HAP-1 (cell line): ENCODE data around the gene TDP2.
"Not testable (repeated sequence)": the region's sequence is repeated elsewhere in the genome, so short reads cannot be mapped to it uniquely, and the experiment has no call there.

Experiments used
- DNase-seq, 2 experiments: peaks; one replicate each; pipeline ENCODE4 v3.0.0-alpha.2; 2016 to 2020; ENCODE audit warnings: low spot score in 2 of 2
- H3K27me3 ChIP-seq: fragments of 250-450 bp; sonication (Bioruptor Pico); 2 replicates; pipeline ENCODE4 v1.5.1; 2020; ENCODE audit warnings: low read depth, mild to moderate bottlenecking, moderate library complexity
- H3K36me3 ChIP-seq: fragments of 250-450 bp; sonication (Bioruptor Pico); replicated peaks from 2 replicates; pipeline ENCODE4 v1.5.1; 2020; ENCODE audit warnings: mild to moderate bottlenecking
- H3K4me1 ChIP-seq: fragments of 250-450 bp; sonication (Bioruptor Pico); 2 replicates; pipeline ENCODE4 v1.5.1; 2020; ENCODE audit warnings: mild to moderate bottlenecking
- H3K4me3 ChIP-seq: fragments of 250-450 bp; sonication (Bioruptor Pico); 2 replicates; pipeline ENCODE4 v1.5.1; 2020; ENCODE audit warnings: mild to moderate bottlenecking, moderate library complexity
- H3K9me3 ChIP-seq: fragments of 250-450 bp; sonication (Bioruptor Pico); 2 replicates; pipeline ENCODE4 v1.5.1; 2020; ENCODE audit warnings: mild to moderate bottlenecking, moderate library complexity
- in situ Hi-C: fragments of 300-500 bp; cut with MboI; formaldehyde crosslinking; loops from 3 replicates; pipeline ENCODE4 v1.14.3; 2020; ENCODE audit warnings: low sequenced_read_pairs, inconsistent platforms, mixed read lengths

TDP2 gene

DNA sequence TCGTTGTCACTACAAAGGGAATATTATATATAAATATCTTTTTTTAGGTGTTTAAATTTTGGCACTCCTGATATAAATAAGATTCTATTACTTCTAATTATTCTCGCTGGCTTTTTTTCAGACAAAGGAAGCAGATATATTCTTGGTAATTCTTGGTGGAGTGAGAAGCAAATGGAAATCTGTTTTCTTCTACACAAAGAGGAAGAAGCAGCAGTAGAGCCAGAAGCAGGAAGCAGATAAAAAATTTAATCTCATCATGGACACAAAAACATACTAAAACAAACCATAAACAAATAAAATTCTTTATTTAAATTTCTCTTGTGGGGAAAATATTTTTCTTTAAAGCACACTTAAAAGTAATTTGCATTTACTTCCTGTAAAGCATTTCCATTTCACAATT lies 17.0 kb downstream of the TDP2 start:
- no peak for DNase-seq
- Histone ChIP-seq H3K36me3 (peaks cover 31% of the 10 kb centered on the region), H3K4me3 (no peak overlapping the region), H3K9me3 (no peaks in the 10 kb centered on the region), H3K4me1 (peaks cover 7% of the 10 kb centered on the region; the same call in 1 of the 2 replicates), H3K27me3 (no peaks in the 10 kb centered on the region)
- in situ Hi-C loops, result no loop called here

DNA sequence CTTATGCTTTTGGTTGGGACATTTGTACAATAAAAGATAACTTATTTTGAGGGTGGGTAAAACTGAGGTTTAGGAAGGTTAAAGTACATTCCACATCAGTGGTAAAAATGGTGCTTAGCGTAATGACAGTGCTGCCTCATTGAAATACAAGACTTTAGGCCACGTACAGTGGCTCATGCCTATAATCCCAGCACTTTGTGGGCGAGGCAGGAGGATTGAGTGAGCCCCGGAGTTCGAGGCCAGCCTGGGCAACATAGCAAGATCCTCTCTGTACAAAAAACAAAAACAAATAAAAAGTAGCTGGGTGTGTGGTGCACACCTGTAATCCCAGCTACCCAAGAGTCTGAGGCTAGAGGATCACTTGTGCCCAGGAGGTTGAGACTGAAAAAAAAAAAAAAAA lies 18.4 kb downstream of the TDP2 start:
- Histone ChIP-seq H3K9me3 (no peaks in the 10 kb centered on the region), H3K36me3 (peaks cover 24% of the 10 kb centered on the region), H3K27me3 (no peaks in the 10 kb centered on the region), H3K4me3 (no peak overlapping the region), H3K4me1 (peaks cover 7% of the 10 kb centered on the region; the same call in 1 of the 2 replicates)
- in situ Hi-C loops, result no loop called here
- DNase-seq, result no peak

GRCh38 chr6:24646771-24647170 lies 19.9 kb downstream of the TDP2 start:
- in situ Hi-C loops, result no loop called here
- no peak overlapping the region for H3K4me3 ChIP-seq
- no peak for DNase-seq

DNA sequence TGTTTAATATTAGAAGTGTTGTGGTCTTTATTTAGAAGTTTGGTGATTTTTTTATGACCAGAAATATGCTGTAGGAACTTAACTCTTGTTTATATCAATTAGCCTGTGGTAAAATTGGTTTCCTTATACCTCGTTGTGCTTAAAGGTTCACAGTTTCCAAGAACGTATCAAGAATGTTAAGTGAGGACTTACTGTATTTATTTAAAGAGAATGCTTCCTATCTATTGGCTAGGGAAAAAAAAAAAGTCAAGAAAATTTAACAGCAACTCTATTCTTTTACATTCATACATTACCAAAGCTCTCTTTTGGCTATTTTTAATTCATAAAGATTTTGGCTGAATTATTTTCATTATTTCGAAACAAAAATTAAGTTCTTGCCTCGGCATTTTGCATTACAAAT lies 22.3 kb downstream of the TDP2 start:
- Histone ChIP-seq H3K9me3 (no peaks in the 10 kb centered on the region; the same call in 1 of the 2 replicates), H3K27me3 (no peaks in the 10 kb centered on the region), H3K4me3 (no peak overlapping the region), H3K36me3 (no peaks in the 10 kb centered on the region), H3K4me1 (peaks cover 7% of the 10 kb centered on the region; the same call in 1 of the 2 replicates)
- DNase-seq, result no peak
- in situ Hi-C loops, result no loop called here

More at GRCh38 chr6:24646771-24647170, 19.9 kb downstream of the TDP2 start:
- H3K27me3 ChIP-seq, result no peaks in the 10 kb centered on the region
- H3K4me1 ChIP-seq, result peaks cover 7% of the 10 kb centered on the region; the same call in 1 of the 2 replicates
- peaks cover 12% of the 10 kb centered on the region for H3K36me3 ChIP-seq
- no peaks in the 10 kb centered on the region for H3K9me3 ChIP-seq

GRCh38 chr6:24643920-24644319 lies 22.8 kb downstream of the TDP2 start:
- Histone ChIP-seq H3K36me3 (no peaks in the 10 kb centered on the region), H3K9me3 (no peaks in the 10 kb centered on the region; the same call in 1 of the 2 replicates), H3K27me3 (no peaks in the 10 kb centered on the region), H3K4me1 (peaks cover 7% of the 10 kb centered on the region; the same call in 1 of the 2 replicates), H3K4me3 (no peak overlapping the region)
- in situ Hi-C loops, result no loop called here
- DNase-seq, result no peak

DNA sequence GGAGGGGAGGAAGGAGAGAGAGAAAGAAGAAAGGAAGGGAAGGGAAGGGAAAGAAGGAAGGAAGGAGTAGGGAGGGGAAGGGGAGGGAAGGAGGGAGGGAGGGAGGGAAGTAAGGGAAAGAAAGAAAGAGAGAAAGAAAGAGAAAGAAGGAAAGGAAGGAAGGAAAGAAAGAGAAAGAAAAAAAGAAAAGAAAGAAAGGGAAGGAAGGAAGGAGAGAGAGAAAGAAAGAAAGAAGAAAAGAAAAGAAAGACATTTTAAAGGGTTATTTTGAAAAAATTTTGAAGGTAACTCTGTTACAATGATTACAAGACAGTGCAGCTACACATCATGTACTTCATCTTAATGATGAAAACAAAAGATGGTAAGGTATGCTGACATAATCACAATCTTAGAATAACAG lies 24.6 kb downstream of the TDP2 start:
- DNase-seq, result no peak
- Histone ChIP-seq H3K27me3 (no peaks in the 10 kb centered on the region), H3K36me3 (no peaks in the 10 kb centered on the region), H3K4me1 (peaks cover 7% of the 10 kb centered on the region; the same call in 1 of the 2 replicates), H3K9me3 (no peaks in the 10 kb centered on the region; the same call in 1 of the 2 replicates), H3K4me3 (no peak overlapping the region)
- in situ Hi-C loops, result no loop called here

DNA sequence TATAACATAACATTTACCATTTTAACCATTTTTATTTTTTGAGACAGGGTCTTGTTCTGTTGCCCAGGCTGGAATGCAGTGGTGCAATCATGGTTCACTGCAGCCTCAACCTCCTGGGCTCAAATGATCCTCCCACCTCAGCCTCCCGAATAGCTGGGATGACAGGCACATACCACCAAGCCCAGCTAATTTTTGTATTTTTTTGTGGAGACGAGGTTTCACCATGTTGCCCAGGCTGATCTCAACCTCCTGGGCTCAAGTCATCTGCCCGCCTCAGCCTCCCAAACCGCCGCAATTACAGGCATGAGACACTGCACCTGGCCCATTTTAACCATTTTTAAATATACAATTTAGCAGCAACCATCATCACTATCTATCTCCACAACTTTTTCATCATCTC lies 26.1 kb downstream of the TDP2 start:
- in situ Hi-C loops, H3K36me3 ChIP-seq, H3K9me3 ChIP-seq, H3K27me3 ChIP-seq, H3K4me3 ChIP-seq, DNase-seq, H3K4me1 ChIP-seq: not testable (repeated sequence)

GRCh38 chr6:24640166-24640565 lies 26.5 kb downstream of the TDP2 start:
- Histone ChIP-seq H3K27me3 (no peaks in the 10 kb centered on the region), H3K4me3 (no peak overlapping the region), H3K36me3 (no peaks in the 10 kb centered on the region), H3K4me1 (peaks cover 5% of the 10 kb centered on the region; the same call in 1 of the 2 replicates), H3K9me3 (no peaks in the 10 kb centered on the region; the same call in 1 of the 2 replicates)
- no peak for DNase-seq
- in situ Hi-C loops, result no loop called here

DNA sequence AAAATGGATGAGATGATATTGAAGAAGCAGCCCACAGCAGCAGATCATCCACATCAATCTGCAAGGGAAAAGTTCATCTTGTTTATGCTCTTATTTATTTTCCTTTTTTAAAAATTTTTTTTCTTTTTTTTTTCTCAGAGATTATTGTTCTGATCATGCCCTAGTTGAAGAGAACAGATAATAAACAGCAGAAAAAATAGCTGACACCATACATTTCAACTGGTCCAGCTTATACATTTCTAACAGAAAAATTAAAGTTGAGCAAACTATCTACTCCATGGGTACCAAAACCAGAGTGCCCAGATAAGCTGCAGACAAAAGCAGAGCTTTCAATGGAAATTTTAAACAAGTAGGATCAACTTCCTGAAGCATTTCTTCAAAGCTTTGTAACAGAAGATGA lies 30.0 kb downstream of the TDP2 start:
- in situ Hi-C loops, result no loop called here
- no peak overlapping the region for H3K4me3 ChIP-seq
- DNase-seq, result no peak
- H3K27me3 ChIP-seq, result no peaks in the 10 kb centered on the region
- no peaks in the 10 kb centered on the region; the same call in 1 of the 2 replicates for H3K9me3 ChIP-seq
- no peaks in the 10 kb centered on the region for H3K36me3 ChIP-seq
- no peaks in the 10 kb centered on the region for H3K4me1 ChIP-seq

- in situ Hi-C loops, result no loop called here
- no peak overlapping the region for H3K4me3 ChIP-seq
- H3K36me3 ChIP-seq, result no peaks in the 10 kb centered on the region
- H3K4me1 ChIP-seq, result no peaks in the 10 kb centered on the region
- no peak for DNase-seq
- H3K9me3 ChIP-seq, result no peaks in the 10 kb centered on the region
- no peaks in the 10 kb centered on the region for H3K27me3 ChIP-seq
These were observed 34.1 kb downstream of the TDP2 start for GRCh38 chr6:24632573-24632972.

DNA sequence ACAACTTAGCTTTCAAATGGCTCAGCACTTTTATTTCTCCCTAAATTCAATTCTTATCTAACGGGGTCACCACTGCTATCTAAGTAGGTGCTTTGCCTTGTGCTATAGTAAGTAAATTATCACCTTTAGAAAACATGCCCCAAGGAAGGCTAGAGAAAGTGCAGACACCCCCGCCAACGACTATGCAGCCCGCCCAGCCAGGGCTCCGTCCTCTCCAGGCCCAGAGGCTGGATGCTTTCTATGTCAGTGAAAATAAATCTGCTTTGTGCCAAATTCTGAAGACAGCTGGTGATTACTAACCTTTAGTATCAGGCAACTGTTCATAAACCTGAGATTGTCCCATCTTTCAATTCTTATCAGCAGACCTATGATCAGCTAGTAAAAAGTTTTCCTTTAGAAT lies 35.0 kb downstream of the TDP2 start:
- Histone ChIP-seq H3K36me3 (no peaks in the 10 kb centered on the region), H3K27me3 (no peaks in the 10 kb centered on the region), H3K4me1 (no peaks in the 10 kb centered on the region), H3K9me3 (no peaks in the 10 kb centered on the region), H3K4me3 (no peak overlapping the region)
- in situ Hi-C loops, result no loop called here
- DNase-seq, result no peak

GRCh38 chr6:24630856-24631505 lies 35.7 kb downstream of the TDP2 start:
- Histone ChIP-seq H3K27me3 (no peaks in the 10 kb centered on the region), H3K9me3 (no peaks in the 10 kb centered on the region), H3K4me1 (no peaks in the 10 kb centered on the region), H3K4me3 (no peak overlapping the region), H3K36me3 (no peaks in the 10 kb centered on the region)
- in situ Hi-C loops, result no loop called here
- DNase-seq, result no peak

DNA sequence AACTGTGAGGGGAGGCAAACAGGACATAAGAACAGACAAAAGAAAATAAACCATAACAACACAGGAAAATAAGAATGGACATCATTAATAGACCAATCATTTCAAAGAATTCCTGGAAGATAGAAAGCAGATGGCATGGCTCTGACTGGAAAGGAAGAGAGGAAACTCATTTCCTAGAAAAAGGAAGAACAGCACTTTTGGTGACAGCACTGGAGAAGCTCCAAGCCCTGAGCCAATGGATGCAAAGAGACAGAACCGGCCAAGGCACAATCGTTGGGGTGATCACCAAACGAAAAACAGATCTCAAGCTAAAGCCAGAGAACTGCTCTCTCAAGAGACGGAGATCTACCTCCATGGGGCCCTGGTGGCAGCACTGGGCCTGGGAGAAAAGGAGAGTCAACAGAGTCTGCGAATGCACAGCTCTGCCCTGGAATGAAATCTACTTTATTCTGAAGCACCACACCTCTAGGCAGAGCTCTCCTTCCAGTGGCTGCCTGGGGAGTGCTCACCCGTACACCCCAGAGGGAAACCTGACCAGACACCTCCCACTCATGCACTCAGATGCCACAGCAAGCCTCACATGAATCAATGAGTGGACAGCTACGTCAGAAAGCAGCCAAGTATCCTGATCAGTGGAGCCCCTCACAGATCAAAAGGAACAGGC lies 44.9 kb downstream of the TDP2 start:
- H3K36me3 ChIP-seq, result no peaks in the 10 kb centered on the region
- H3K27me3 ChIP-seq, result no peaks in the 10 kb centered on the region
- in situ Hi-C loops, result no loop called here
- H3K9me3 ChIP-seq, result no peaks in the 10 kb centered on the region
- H3K4me1 ChIP-seq, result no peaks in the 10 kb centered on the region
- H3K4me3 ChIP-seq, result no peak overlapping the region
- DNase-seq, result no peak

DNA sequence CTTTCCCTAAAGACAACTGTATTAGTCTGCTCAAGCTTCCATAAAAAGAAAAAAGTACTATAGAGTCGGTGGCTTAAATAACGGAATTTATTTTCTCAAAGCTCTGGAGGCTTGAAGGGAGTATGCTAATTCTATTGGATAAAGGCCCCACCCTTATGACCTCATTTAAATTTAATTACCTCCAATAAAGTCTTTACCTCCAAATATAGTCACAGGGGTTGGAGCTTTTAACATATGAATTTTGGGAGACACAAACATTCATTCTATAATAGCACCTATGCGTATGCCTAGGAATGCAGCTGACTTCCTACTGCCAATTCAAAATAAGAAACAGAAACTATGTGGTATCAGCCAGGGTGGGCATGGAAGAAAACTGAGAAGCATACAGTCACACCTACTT lies 46.1 kb downstream of the TDP2 start:
- no peaks in the 10 kb centered on the region for H3K9me3 ChIP-seq
- no peaks in the 10 kb centered on the region; the same call in 1 of the 2 replicates for H3K27me3 ChIP-seq
- in situ Hi-C loops, result no loop called here
- DNase-seq, result peak in 1 of 2 experiments; percentile 9
- H3K36me3 ChIP-seq, result no peaks in the 10 kb centered on the region
- no peaks in the 10 kb centered on the region for H3K4me1 ChIP-seq
- H3K4me3 ChIP-seq, result no peak overlapping the region
